HG03520 (cell line): Measurements from ENCODE around the gene FH.

Experiments used
- ATAC-seq: cut with Tn5 transposase; IDR thresholded peaks from one replicate; pipeline ENCODE4 v1.9.1; 2021; ENCODE audit warnings: mild to moderate bottlenecking, moderate library complexity; ENCODE audit not compliant: unreplicated experiment

Gene FH

DNA sequence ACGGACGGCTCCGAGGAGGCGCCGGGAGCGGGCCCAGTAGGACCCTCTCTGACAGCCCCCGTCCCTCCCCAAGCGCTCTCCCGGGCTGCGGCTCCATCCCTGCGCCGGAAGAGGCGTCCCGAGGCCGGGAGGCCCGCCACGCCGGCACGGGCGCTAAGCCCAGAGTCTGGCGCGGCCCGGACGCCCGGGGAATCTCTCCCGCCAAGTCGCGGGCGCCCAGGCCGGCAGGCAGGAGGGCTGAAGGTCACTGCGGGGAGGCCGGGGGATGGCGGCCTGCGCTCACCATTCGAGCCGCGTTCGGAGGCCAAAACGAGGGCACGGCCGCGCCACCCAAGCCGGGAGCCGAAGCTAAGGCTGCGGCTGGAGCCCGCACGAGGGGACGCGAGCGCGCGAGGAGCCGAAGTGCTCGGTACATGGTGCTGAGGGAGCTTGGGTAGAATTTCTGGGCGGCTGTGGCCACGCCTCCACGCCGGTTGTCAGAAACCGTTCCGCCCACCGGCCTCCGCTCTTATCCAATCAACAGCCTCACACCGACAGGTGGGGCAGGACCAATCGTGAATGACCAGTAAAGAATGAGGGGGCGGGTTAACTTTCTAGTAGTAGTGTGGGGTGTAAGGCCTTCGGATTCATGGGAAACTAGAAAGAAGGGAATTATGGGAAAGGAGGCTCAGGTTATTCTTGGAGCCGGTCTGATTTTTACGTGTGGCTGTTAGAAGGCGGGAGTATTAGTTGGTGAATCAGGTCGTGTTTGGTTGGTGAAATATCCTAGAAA is at the start of gene FH:
TSS of gene FH (minus strand) at position 448 of the 772 bp plus-strand sequence. CDS start at position 415, 33 bp downstream.
- peak; percentile 96 for ATAC-seq

GRCh38 chr1:241560849-241561187 is 41.3 kb upstream of the FH start:
- ATAC-seq = no peak

DNA sequence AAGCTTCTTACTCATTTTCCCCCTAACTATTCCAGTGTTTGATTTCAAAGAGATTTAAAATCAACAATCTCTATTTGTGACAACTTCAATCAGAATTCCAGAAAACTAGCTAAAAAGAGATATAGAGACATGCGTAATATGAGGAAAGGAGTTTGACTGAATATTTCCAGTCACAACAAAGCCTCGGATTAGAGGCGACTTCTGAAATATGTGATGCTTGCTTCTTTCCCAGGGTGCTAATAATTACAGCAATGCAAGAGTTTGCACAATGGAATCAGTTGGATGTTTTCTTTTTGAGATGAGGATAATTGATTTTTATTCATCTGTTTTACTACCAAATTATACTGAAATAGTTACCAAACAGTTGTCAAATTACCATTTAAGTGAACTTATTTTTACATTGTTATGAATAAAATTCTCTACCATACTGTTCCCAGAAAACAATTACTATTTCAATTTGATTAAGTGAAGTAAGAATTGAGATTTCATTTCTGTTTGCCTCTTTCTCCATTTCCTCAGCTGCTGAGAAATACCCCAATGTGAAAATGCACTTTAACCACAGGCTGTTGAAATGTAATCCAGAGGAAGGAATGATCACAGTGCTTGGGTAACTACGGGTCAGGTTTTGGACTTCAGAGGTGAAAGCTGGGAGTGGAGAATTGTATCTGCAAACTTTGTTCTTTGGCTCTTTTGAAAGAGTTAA is 40.7 kb upstream of the FH start:
- no peak for ATAC-seq

- no peak for ATAC-seq
Observed at GRCh38 chr1:241557551-241558193, 38.1 kb upstream of the FH start.

GRCh38 chr1:241557031-241557430 is 37.5 kb upstream of the FH start:
- ATAC-seq = no peak

DNA sequence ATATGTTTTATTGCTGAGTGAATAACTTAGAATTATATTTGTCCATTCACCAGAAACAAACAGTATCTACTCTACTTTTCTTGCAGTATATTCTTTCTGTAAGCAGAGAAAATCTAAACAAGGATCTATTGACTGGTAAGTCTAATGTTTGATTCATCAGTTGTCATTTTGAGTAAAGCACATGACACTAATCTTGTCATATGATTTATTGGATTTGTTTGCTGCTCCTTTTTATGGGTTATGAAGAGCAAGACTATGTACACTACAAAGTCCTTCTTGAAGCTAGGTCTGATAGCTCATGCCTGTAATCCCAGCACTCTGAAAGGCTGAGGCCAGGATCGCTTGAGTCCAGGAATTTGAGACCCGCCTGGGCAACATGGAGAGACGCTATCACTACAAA is 36.0 kb upstream of the FH start:
- ATAC-seq = no peak

GRCh38 chr1:241553886-241554592 is 34.5 kb upstream of the FH start:
- no peak for ATAC-seq

GRCh38 chr1:241551759-241552638 is 32.4 kb upstream of the FH start:
- peak; percentile 78 for ATAC-seq

GRCh38 chr1:241550318-241550717 is 30.8 kb upstream of the FH start:
- no peak for ATAC-seq

GRCh38 chr1:241548008-241548407 is 28.5 kb upstream of the FH start:
- no peak for ATAC-seq

GRCh38 chr1:241542199-241542907 is 22.8 kb upstream of the FH start:
- no peak for ATAC-seq

- no peak for ATAC-seq
Observed at GRCh38 chr1:241536969-241537368, 17.4 kb upstream of the FH start.

DNA sequence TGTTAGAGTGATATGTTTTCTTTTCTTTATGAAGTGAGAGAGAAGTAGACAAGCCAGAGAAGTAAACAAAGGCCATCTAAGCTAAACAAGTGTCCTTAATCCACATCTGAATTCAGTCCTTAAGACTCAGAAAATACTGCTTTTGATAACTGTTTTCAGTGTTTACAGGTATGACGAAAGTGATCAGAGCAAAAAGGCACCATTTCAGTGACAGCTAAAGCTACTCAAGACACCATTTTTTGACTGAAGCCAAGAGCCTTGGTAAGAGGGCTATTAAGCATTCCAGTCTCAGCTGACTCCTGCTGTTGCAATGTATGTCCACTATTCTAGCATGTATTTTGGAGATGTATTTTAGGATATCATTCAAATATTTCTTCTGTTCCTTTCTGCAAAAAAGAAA is 16.7 kb upstream of the FH start:
- ATAC-seq = no peak

DNA sequence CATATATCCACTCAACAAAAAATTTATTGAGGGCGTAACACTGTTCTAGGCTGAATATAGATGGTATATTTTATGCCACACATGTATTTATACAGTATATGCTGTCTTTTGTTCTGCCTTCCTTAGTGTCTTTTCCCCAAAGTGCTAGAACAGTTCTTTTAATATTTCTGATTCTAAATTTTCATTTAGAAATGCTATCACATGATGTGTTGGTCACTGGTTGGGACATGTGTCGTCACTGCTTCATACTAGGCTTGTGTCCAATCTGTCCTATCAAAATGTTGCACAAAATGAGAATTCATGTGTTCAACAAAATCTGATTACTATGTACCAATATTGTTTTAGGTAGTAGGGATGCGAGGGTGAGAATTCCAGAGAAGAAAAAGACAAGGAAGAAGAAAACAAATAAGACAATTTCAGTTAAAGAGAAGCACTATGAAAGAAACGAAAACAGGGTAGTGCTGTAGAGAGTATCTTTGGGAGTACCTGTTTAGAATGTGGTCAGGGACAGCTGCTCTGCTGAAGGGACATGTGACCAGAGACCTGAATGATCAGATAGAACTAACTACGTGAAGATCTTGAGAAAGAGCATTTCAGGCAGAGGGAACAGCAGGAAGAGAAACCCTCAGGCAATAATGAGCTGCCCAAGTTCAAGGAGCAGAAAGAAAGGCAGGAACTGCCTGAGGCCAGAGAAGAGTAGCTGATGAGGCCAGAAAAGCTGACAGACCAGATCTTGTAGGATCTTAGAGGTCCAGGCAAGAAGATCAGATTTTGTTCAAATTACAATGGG is 14.0 kb upstream of the FH start:
- ATAC-seq = peak; percentile 29

GRCh38 chr1:241532864-241533263 is 13.3 kb upstream of the FH start:
- ATAC-seq = peak; percentile 57

- peak; percentile 24 for ATAC-seq
Observed at GRCh38 chr1:241532162-241532531, 12.6 kb upstream of the FH start, which contains the start of gene KMO. Gene KMO, plus strand, starts transcription at chr1:241532378. Its CDS starts 67 bp downstream, at chr1:241532445.

DNA sequence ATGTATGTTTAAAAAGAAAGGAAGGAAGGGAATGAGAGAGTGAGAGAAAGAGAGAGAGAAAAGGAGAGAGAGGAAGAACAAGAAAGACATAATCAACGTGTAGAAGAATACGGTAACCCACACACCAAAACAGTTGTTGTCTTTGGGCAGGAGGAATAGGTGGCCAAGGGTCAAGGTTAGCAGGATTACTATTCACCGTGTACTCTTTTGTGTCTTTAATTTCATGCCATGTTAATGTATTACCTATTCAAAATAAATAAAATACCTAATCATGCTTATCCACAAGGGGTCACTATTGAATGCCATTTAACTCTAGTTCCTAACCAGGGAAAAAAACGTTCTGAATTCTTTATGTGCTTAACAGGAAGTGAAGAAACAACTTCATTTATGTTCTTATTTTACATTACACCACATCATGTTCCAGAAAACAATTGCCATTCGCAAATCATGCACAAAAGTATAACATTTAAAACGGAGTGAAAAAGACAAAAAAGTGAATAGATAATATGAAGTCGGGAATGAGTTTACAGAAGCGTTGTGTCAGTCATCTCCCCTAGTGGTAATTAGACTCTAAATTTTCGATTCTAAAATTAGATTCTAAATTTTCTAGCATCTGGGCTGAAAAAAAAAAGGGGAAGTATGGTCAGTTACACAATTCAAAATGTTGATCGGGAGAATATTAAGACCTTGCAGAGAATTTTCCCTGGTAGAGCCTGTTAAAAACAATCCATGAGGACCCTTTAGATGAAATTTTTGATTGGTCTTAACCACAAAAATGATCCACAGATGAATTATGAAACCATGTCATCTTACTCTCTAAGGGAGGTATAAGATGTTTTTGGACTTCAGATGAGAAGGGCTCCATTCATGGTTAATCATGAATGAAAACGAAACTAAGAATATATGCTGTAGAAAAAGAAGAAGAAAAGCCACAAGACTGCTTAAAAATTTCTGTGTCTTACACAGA is 11.9 kb upstream of the FH start:
- ATAC-seq = peak; percentile 66

DNA sequence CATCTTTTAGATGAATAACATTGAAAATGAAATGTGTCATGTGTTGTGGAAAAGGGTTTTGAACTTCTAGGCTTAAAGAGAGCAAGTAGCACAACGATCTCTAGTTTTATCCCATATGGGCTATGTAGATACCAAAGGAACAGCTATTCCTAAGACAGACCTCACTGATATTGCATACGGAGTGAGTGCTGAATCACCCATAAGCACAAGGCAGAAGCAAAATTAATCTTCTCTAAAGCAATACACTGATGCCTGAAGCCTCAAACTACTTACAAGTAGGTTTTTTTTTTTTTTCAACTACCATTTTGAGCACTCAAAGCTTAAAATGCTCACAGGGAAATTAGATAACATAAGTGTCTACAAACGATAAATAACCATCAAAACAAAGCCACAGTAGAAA is 7.6 kb upstream of the FH start:
- ATAC-seq = no peak
